Vagina (tissue), 2 donors: ENCODE data around the gene ZDHHC17.

ENCODE experiments used
- POLR2A ChIP-seq, 2 donors: fragments of 450-650 bp; IDR thresholded peaks; one replicate each; pipeline ENCODE4 v1.6.1; 2017; ENCODE audit warnings: antibody characterized with exemption in 2 of 2, mild to moderate bottlenecking in 2 of 2, moderate library complexity in 2 of 2
- POLR2AphosphoS5 ChIP-seq, 2 donors: sonication (generic); formaldehyde crosslinking; IDR thresholded peaks; one replicate each; pipeline ENCODE4 v1.9.0; 2017; ENCODE audit warnings: antibody characterized with exemption in 2 of 2, mild to moderate bottlenecking in 2 of 2, low read depth in 1 of 2; ENCODE audit not compliant: insufficient read depth in 1 of 2
- TF ChIP-seq, protein P1 (sequence below), 3 experiments: fragments of 450-650 bp in 2 of 3; fragments of 200-600 bp in 1 of 3; sonication (generic) in 1 of 3; IDR thresholded peaks; one replicate each; pipeline ENCODE4 v1.5.1; 2017 to 2019; ENCODE audit warnings: antibody characterized with exemption in 3 of 3, mild to moderate bottlenecking in 2 of 3, moderate library complexity in 2 of 3

- TF ChIP-seq, protein P1, sequence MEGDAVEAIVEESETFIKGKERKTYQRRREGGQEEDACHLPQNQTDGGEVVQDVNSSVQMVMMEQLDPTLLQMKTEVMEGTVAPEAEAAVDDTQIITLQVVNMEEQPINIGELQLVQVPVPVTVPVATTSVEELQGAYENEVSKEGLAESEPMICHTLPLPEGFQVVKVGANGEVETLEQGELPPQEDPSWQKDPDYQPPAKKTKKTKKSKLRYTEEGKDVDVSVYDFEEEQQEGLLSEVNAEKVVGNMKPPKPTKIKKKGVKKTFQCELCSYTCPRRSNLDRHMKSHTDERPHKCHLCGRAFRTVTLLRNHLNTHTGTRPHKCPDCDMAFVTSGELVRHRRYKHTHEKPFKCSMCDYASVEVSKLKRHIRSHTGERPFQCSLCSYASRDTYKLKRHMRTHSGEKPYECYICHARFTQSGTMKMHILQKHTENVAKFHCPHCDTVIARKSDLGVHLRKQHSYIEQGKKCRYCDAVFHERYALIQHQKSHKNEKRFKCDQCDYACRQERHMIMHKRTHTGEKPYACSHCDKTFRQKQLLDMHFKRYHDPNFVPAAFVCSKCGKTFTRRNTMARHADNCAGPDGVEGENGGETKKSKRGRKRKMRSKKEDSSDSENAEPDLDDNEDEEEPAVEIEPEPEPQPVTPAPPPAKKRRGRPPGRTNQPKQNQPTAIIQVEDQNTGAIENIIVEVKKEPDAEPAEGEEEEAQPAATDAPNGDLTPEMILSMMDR (IDR thresholded peaks at IDR 0.05), result no peak
- TF ChIP-seq POLR2A (IDR thresholded peaks at IDR 0.05) (no peak), POLR2AphosphoS5 (IDR thresholded peaks at IDR 0.05; ENCODE audit: insufficient read depth in 1 of 2, low read depth in 1 of 2) (no peak)
Observed at GRCh38 chr12:76830436-76830835, 66.5 kb downstream of the ZDHHC17 start.
